Measurements from ENCODE around the gene DCHS2.

GRCh38 chr4:154343651-154344050, 147.9 kb downstream of the DCHS2 start:
- TF ChIP-seq POLR2AphosphoS5 (IDR thresholded peaks at IDR 0.05; ENCODE audit: low read depth, low read length) (no peak), TAF1 (IDR thresholded peaks at IDR 0.05; ENCODE audit: low read depth, low read length) (no peak)

Data from GM12891 (cell line).